HL-60/S4 treated with retinoic acid at 250 ng/mL for 4 days and 3 days (cell line): ENCODE data around the gene CLDN9.

Experiments used
- in situ Hi-C: fragments of 300-500 bp; cut with MboI; formaldehyde crosslinking; loops from 2 replicates; pipeline ENCODE4 v1.7.0; 2022; ENCODE audit warnings: low sequenced_read_pairs

CLDN9 gene

GRCh38 chr16:3028716-3029319, 16.1 kb downstream of the CLDN9 start:
- in situ Hi-C loops, result no loop called here

DNA sequence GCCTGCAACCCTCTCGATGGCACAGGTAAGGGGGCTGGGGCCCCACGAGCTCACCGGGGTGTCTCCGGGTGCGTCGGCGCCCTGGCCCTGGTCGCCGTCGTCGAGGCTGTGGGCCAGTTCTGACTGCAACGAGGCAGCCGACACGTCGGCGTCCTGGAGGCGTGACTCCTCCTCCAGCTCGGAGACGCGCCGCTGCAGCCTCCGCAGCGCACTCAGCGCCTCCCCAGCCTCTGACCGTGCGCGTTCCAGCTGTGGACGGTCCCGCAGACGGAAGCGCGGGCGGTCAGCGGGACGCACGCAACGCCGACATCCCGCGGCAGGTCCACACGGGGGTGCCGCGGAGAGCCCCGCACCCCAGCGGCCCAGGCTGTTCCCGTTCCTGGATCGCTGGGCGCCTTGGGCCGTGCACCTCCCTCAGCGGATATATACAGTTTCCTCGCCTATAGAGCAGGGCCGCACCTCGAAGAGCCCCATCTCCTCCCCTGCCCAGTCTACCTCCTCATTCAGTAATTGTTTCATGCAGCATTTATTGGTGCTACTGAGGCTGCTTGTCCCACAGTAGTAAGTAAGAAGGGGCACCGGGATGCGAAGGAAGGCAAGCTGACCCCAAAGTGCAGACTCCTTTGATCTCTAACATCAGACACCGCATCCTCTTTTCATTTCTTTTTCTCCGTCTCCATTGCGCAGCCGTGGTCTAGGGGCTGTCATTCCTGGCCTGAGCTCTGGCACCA, 16.9 kb downstream of the CLDN9 start:
- in situ Hi-C loops, result no loop called here

- in situ Hi-C loops, result no loop called here
Observed at GRCh38 chr16:3030222-3031212, 17.8 kb downstream of the CLDN9 start.

GRCh38 chr16:3032624-3033023, 19.9 kb downstream of the CLDN9 start:
- in situ Hi-C loops, result no loop called here

DNA sequence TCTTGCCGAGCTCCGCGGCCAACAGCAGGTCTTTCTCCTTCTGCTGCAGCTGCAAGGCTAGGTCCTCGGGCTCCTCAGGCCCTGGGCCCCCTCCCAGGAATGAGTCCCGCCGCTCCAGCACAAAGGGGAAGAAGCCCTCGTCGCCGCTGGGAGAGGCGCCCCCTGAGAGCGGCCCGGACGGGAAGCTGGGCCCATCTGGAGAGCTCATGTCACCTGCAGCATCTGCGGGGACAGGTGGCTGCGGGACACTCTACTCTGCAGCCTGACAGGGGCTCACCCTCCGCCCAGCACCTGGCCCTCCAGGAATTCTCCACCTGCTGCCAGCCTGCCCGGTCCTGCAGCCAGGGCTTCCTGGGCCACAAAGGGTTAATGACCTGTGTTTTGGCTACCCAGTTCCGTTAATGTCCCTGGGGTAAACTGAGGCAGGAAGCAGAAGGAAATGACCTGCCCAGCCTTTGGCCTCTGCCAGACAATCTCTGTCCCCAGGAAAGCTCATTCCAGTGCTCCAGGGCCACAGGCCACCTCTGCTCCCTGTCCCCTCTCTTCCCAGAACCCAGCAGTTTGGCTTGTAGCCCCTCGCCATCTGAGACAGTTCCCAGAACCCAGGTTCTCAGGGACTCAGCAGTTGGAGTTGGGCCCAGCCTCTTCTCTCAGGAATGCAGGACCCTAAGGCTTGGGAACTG, 22.7 kb downstream of the CLDN9 start:
- in situ Hi-C loops, result no loop called here

GRCh38 chr16:3035972-3036725, 23.4 kb downstream of the CLDN9 start:
- in situ Hi-C loops, result no loop called here

DNA sequence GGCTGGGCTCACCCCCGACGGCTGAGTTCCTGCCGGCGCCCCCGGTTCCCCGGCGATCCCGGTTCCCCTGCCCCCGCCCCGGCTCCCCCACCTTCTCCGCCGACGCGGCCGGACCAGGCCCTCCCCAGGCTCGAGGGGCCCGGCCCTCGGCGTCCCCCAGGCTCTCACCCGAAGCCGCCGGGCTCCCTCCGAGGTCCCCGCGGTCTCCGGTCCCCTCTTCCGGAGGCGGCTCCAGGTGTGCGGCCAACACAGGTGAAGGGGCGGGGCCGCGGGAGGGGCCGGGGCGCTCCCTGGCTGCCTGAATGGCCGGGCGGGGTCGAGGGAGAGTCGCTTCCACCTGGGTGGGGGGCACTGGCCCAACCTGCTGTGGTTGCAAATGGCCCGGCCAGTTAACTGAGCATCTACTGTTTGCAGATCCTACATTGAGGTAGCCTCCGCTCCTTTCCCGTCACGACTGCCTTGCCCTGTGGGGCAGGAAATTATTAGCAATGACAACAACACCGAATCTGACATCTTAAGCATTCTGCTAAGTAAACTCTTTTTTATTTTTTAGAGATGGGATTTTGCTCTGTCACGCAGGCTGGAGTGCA, 24.1 kb downstream of the CLDN9 start, which contains the start of gene BICDL2:
Gene BICDL2 (minus strand): TSS at position 219 of the 590 bp plus-strand sequence. CDS start 1,448 bp downstream, outside the sequence.
- in situ Hi-C loops, result no loop called here

DNA sequence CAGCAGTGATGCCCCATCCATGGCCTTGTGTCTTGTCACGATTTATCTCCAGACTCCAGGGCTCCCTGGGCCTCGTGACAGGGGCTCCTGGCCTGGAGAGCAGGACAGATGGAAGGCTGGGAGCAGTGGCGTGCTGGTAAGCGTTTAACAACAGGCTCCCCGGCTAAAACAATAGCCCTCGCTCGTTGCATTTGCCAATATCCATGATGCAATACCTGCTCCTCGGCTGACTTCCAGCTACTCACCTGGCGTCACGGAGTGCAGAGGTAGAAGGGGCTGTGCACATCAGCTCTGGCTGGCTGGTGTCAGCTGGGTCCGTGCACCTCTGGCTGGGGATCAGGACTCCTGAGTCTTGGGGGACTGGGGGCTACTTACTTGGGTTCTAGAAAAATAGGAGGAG, 25.5 kb downstream of the CLDN9 start:
- in situ Hi-C loops, result no loop called here

DNA sequence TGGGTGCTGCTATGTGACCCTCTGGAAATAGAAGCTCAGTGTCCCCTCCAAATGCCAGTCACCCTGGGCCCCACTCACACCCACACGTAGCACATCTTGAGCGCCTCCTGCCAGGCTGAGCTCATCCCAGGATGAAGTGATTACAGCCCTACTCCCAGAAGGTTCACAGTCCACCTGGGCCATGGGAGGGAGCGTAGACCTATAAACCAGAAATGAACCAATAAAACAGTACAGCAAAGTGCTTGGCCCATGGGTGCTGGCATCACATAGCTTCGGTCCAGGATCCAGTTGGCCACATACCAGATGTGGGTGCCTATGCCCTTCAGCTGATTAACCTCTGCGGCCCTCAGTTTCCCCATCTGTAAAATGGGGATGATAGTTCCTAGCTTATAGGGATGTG, 26.2 kb downstream of the CLDN9 start:
- in situ Hi-C loops, result no loop called here

- in situ Hi-C loops, result no loop called here
Observed at GRCh38 chr16:3042376-3042775, 29.7 kb downstream of the CLDN9 start.

GRCh38 chr16:3044708-3045107, 32.0 kb downstream of the CLDN9 start:
- in situ Hi-C loops, result no loop called here

- in situ Hi-C loops, result no loop called here
Observed at GRCh38 chr16:3045758-3046640, 33.3 kb downstream of the CLDN9 start, which contains the start of gene MMP25. TSS of gene MMP25 (plus strand) at chr16:3046561. CDS start at chr16:3046918, 357 bp downstream.

- in situ Hi-C loops, result no loop called here
Observed at GRCh38 chr16:3046641-3047386, 34.1 kb downstream of the CLDN9 start.

GRCh38 chr16:3047387-3047720, 34.6 kb downstream of the CLDN9 start:
- in situ Hi-C loops, result no loop called here

DNA sequence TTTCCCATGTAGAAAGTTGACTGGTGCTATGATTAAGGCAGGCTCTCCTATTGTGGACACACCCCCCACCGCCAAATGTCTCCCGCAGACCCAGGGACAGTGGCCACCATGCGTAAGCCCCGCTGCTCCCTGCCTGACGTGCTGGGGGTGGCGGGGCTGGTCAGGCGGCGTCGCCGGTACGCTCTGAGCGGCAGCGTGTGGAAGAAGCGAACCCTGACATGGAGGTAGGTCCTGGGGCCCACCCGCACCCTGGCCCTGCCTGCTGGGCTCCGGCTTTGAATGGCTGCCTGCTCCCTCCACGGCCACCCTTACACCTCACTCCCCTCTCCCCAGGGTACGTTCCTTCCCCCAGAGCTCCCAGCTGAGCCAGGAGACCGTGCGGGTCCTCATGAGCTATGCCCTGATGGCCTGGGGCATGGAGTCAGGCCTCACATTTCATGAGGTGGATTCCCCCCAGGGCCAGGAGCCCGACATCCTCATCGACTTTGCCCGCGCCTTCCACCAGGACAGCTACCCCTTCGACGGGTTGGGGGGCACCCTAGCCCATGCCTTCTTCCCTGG, 37.3 kb downstream of the CLDN9 start:
- in situ Hi-C loops, result no loop called here

DNA sequence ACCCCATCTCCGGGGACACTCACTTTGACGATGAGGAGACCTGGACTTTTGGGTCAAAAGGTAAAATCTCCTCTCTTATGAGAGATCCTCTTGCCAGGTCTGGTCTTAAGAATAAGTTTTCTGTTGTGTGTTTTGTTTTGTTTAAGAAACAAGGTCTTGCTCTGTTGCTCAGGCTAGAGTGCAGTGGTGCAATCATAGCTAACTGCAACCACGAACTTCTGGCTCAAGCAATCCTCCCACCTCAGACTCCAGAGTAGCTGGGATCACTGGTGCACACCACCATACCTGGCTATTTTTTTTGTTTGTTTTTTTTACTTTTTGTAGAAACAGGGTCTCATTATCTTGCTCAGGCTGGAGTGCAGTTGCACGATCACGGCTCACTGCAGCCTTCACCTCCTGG, 37.8 kb downstream of the CLDN9 start:
- in situ Hi-C loops, result no loop called here

GRCh38 chr16:3051009-3051408, 38.3 kb downstream of the CLDN9 start:
- in situ Hi-C loops, result no loop called here

DNA sequence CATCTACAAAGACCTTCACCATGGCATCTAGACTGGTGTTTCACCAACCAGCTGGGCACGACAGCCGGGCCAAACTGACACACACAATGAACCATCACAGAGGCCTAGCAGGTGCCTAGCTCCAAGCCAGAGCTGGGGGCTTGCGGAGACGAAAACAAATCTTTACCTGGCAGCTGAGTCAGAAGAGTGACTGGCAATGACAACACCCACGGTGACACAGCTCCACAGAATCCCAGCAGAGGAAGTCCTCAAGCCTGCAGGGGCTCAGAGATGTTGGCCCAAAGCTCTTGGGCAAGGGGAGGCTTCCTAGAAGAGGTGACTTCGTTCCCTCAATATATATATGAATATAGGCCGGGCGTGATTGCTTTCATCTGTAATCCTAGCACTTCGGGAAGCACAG, 38.8 kb downstream of the CLDN9 start:
- in situ Hi-C loops, result no loop called here
